ENCODE results near the gene CITED4.

DNA sequence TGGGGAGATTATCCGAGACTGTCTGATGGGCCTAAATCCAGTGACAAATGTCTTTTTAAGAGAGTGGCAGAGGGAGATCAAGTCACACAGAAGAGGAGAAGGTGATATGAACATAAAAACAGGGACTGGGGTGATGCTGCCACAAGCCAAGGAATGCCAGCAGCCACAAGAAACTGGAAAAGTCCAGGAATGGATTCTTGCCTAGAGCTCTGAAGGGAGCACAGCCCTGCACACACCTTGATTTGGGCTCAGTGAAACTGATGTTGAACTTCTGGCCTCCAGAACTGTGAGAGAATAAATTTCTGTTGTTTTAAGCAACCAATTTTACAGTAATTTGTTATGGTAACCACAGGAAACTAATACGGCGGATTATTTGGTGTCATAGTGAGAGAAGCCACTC lies 19.5 kb downstream of the CITED4 start:
- TF ChIP-seq, protein P1, sequence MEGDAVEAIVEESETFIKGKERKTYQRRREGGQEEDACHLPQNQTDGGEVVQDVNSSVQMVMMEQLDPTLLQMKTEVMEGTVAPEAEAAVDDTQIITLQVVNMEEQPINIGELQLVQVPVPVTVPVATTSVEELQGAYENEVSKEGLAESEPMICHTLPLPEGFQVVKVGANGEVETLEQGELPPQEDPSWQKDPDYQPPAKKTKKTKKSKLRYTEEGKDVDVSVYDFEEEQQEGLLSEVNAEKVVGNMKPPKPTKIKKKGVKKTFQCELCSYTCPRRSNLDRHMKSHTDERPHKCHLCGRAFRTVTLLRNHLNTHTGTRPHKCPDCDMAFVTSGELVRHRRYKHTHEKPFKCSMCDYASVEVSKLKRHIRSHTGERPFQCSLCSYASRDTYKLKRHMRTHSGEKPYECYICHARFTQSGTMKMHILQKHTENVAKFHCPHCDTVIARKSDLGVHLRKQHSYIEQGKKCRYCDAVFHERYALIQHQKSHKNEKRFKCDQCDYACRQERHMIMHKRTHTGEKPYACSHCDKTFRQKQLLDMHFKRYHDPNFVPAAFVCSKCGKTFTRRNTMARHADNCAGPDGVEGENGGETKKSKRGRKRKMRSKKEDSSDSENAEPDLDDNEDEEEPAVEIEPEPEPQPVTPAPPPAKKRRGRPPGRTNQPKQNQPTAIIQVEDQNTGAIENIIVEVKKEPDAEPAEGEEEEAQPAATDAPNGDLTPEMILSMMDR (IDR thresholded peaks at IDR 0.05 in 2 of 3, conservative IDR thresholded peaks at IDR 0.05 in 1 of 3; ENCODE audit: insufficient read depth in 2 of 3, low read depth in 1 of 3, low read length in 3 of 3): no peak
- TF ChIP-seq RBFOX2 (IDR thresholded peaks at IDR 0.05; ENCODE audit: low read depth, low read length) (no peak), SMAD1 (IDR thresholded peaks at IDR 0.05; ENCODE audit: low read depth, low read length, partially characterized antibody) (no peak), POLR2AphosphoS2 (IDR thresholded peaks at IDR 0.05; ENCODE audit: low read length) (no peak), ZNF253 (CRISPR knock-in tag; conservative IDR thresholded peaks at IDR 0.05) (no peak), EZH2 (IDR thresholded peaks at IDR 0.05; ENCODE audit: borderline replicate concordance, low read depth, low read length) (no peak), PCBP2 (IDR thresholded peaks at IDR 0.05; ENCODE audit: low read depth, low read length, poor library complexity, severe bottlenecking) (no peak), ZNF76 (CRISPR knock-in tag; IDR thresholded peaks at IDR 0.05; ENCODE audit: borderline replicate concordance) (no peak), SRSF9 (IDR thresholded peaks at IDR 0.05; ENCODE audit: borderline replicate concordance, low read depth, low read length) (no peak), EP300 (IDR thresholded peaks at IDR 0.05; ENCODE audit: low read length) (no peak), JUN (IDR thresholded peaks at IDR 0.05; ENCODE audit: borderline replicate concordance, low read depth, low read length) (no peak), JUN (CRISPR knock-in tag; IDR thresholded peaks at IDR 0.05; ENCODE audit: borderline replicate concordance) (no peak)
- TF ChIP-seq, protein P2, sequence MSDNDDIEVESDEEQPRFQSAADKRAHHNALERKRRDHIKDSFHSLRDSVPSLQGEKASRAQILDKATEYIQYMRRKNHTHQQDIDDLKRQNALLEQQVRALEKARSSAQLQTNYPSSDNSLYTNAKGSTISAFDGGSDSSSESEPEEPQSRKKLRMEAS (CRISPR knock-in tag; IDR thresholded peaks at IDR 0.05): no peak
- TF ChIP-seq, protein P3, sequence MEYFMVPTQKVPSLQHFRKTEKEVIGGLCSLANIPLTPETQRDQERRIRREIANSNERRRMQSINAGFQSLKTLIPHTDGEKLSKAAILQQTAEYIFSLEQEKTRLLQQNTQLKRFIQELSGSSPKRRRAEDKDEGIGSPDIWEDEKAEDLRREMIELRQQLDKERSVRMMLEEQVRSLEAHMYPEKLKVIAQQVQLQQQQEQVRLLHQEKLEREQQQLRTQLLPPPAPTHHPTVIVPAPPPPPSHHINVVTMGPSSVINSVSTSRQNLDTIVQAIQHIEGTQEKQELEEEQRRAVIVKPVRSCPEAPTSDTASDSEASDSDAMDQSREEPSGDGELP (CRISPR knock-in tag; IDR thresholded peaks at IDR 0.05; ENCODE audit: borderline replicate concordance): no peak

Measured in K562 (cell line).